Neuronal stem cell (in vitro differentiated cells): ENCODE measurements around the gene TLE3.

Experiments
- DNase-seq: peaks from one replicate; pipeline ENCODE4 v3.0.0-alpha.2; 2013; ENCODE audit warnings: low spot score
- H2AFZ ChIP-seq: one replicate; pipeline ENCODE4 v1.6.1; 2013; ENCODE audit warnings: mild to moderate bottlenecking, low read length, inconsistent platforms
- H2AK5ac ChIP-seq: 2 replicates; pipeline ENCODE4 v1.6.1; 2013; ENCODE audit warnings: low read depth, mild to moderate bottlenecking, inconsistent platforms, low read length, moderate library complexity, mixed read lengths
- H2BK120ac ChIP-seq: 2 replicates; pipeline ENCODE4 v1.6.1; 2013; ENCODE audit warnings: low read depth, mild to moderate bottlenecking, inconsistent platforms, low read length, moderate library complexity, mixed read lengths
- H2BK12ac ChIP-seq: one replicate; pipeline ENCODE4 v1.6.1; 2013; ENCODE audit warnings: low read length, inconsistent platforms
- H2BK15ac ChIP-seq: 2 replicates; pipeline ENCODE4 v1.6.1; 2013; ENCODE audit warnings: mild to moderate bottlenecking, low read length, inconsistent platforms, mixed read lengths
- H2BK5ac ChIP-seq: one replicate; pipeline ENCODE4 v1.6.1; 2013; ENCODE audit warnings: inconsistent platforms, mild to moderate bottlenecking, low read length, moderate library complexity
- H3K14ac ChIP-seq: one replicate; pipeline ENCODE4 v1.6.1; 2013; ENCODE audit warnings: low read length, inconsistent platforms
- H3K18ac ChIP-seq: 2 replicates; pipeline ENCODE4 v1.6.1; 2013; ENCODE audit warnings: low read length, inconsistent platforms
- H3K23ac ChIP-seq: 2 replicates; pipeline ENCODE4 v1.6.1; 2013; ENCODE audit warnings: low read depth, mild to moderate bottlenecking, mixed read lengths, low read length, inconsistent platforms; ENCODE audit not compliant: poor library complexity
- H3K27ac ChIP-seq: replicated peaks from 3 replicates; pipeline ENCODE4 v1.5.1; 2013; ENCODE audit warnings: low read length, inconsistent platforms
- H3K27me3 ChIP-seq, 3 experiments: 2 replicates each; pipeline ENCODE4 v1.6.1; 2013; ENCODE audit warnings: low read length in 3 of 3, mild to moderate bottlenecking in 2 of 3, inconsistent platforms in 1 of 3, low read depth in 1 of 3, mixed read lengths in 1 of 3, moderate library complexity in 1 of 3; ENCODE audit not compliant: control insufficient read depth in 3 of 3, insufficient read depth in 3 of 3
- H3K36me3 ChIP-seq, 2 donors: replicated peaks in 1 of 2; 2 replicates each; pipeline ENCODE4 v1.6.1; 2013; ENCODE audit warnings: low read length in 2 of 2; ENCODE audit not compliant: control insufficient read depth in 2 of 2, insufficient read depth in 2 of 2
- H3K4ac ChIP-seq: 2 replicates; pipeline ENCODE4 v1.6.1; 2013; ENCODE audit warnings: inconsistent platforms, mild to moderate bottlenecking, low read length, moderate library complexity
- H3K4me1 ChIP-seq, 2 donors: 1 replicate in 1 of 2; 2 replicates in 1 of 2; pipeline ENCODE4 v1.6.1; 2013; ENCODE audit warnings: low read length in 2 of 2, low read depth in 1 of 2; ENCODE audit not compliant: control insufficient read depth in 2 of 2, insufficient read depth in 1 of 2
- H3K4me2 ChIP-seq: one replicate; pipeline ENCODE4 v1.6.1; 2013; ENCODE audit warnings: mild to moderate bottlenecking, low read length, inconsistent platforms; ENCODE audit not compliant: insufficient read depth, poor library complexity, severe bottlenecking
- H3K4me3 ChIP-seq, 2 donors: 2 replicates each; pipeline ENCODE4 v1.5.1; 2013; ENCODE audit warnings: low read length in 2 of 2, mild to moderate bottlenecking in 2 of 2, inconsistent platforms in 1 of 2, moderate library complexity in 1 of 2
- H3K79me1 ChIP-seq: one replicate; pipeline ENCODE4 v1.6.1; 2013; ENCODE audit warnings: low read depth, mild to moderate bottlenecking, inconsistent platforms, low read length, moderate library complexity
- H3K9ac ChIP-seq: one replicate; pipeline ENCODE4 v1.6.1; 2013; ENCODE audit warnings: mild to moderate bottlenecking, low read depth, low read length, inconsistent platforms; ENCODE audit not compliant: poor library complexity
- H3K9me3 ChIP-seq, 2 donors: replicated peaks in 1 of 2; 2 replicates each; pipeline versions ENCODE3 to v1.6.1; 2013; ENCODE audit warnings: low read length in 2 of 2, mild to moderate bottlenecking in 2 of 2, inconsistent platforms in 1 of 2, low read depth in 1 of 2, mixed read lengths in 1 of 2, moderate library complexity in 1 of 2; ENCODE audit not compliant: control insufficient read depth in 2 of 2, insufficient read depth in 1 of 2
- H4K8ac ChIP-seq: one replicate; pipeline ENCODE4 v1.6.1; 2013; ENCODE audit warnings: low read depth, mild to moderate bottlenecking, inconsistent platforms, low read length, moderate library complexity
- H4K91ac ChIP-seq: one replicate; pipeline ENCODE4 v1.6.1; 2013; ENCODE audit warnings: low read length, low read depth, mild to moderate bottlenecking, inconsistent platforms; ENCODE audit not compliant: poor library complexity
- WGBS, 2 donors: extraction: QIAGEN DNeasy Blood & Tissue Kit; methylation state at CpG; one replicate each; pipeline ENCODE4 v1.1.7; 2013; ENCODE audit warnings: missing lambda C conversion rate in 2 of 2, mixed read lengths in 1 of 2; ENCODE audit not compliant: insufficient read length in 2 of 2, insufficient replicate concordance in 1 of 2; ENCODE audit errors: extremely low coverage in 2 of 2; 5-methylcytosine and 5-hydroxymethylcytosine counted together

TLE3 gene

DNA sequence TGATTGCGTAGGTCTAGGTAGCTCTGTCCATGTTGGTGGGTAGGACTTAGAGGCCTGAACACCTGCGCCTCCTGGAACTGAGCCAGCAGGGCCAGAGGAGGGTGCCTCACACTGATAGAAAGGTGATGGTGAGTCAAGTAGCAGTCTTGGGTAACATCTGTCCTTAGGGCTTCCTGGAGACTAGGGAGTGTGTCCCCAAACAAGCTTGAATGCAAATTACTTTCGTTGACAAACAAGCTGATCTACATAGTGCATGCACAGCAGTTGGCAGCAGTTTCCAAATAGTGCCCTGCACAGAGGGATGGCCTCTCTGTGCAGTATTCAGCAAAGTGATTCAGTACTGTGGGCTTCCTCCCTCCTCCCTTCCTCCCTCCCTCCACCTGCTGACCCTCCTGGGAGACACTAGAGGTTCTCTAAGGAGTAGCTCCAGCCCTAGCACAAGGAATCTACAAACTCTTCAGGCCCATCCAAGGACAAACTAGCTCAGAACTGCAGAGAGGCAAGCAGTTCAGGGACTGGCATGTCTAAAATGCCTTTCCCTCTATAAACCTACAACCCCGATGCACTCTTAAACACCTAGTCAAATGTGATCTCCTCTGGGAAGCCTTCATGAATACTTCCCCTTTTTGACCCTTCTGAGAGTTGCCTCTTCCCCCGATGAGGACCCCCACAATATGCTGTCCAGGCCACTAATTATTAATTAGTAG, 61.0 kb downstream of the TLE3 start:
- peaks cover 0 to 3% of the 10 kb centered on the region in 2 donors for H3K9me3 ChIP-seq
- H3K4me1 ChIP-seq, result peaks cover 0 to 12% of the 10 kb centered on the region in 2 donors
- H3K4me2 ChIP-seq, result no peak overlapping the region
- H2AK5ac ChIP-seq, result no peak overlapping the region
- no peaks in the 10 kb centered on the region for H3K36me3 ChIP-seq
- no peak overlapping the region for H3K27ac ChIP-seq
- no peak overlapping the region for H4K91ac ChIP-seq
- H2AFZ ChIP-seq, result no peak overlapping the region
- H3K79me1 ChIP-seq, result no peaks in the 10 kb centered on the region
- no peak overlapping the region for H3K4ac ChIP-seq
- no CpG with 5 or more reads among the region's 5 CpGs for WGBS, 2 donors
- no peak overlapping the region for H3K4me3 ChIP-seq
- no peak overlapping the region for H3K18ac ChIP-seq
- H3K9ac ChIP-seq, result no peak overlapping the region
- H3K14ac ChIP-seq, result peak overlapping the region; percentile 31
- H3K23ac ChIP-seq, result peak overlapping the region; percentile 8
- H2BK120ac ChIP-seq, result no peak overlapping the region
- H4K8ac ChIP-seq, result no peak overlapping the region
- no peak overlapping the region for H2BK12ac ChIP-seq
- DNase-seq, result no peak
- H2BK5ac ChIP-seq, result no peak overlapping the region
- peaks cover 0 to 35% (median 0%) of the 10 kb centered on the region in 3 experiments for H3K27me3 ChIP-seq
- no peak overlapping the region for H2BK15ac ChIP-seq

DNA sequence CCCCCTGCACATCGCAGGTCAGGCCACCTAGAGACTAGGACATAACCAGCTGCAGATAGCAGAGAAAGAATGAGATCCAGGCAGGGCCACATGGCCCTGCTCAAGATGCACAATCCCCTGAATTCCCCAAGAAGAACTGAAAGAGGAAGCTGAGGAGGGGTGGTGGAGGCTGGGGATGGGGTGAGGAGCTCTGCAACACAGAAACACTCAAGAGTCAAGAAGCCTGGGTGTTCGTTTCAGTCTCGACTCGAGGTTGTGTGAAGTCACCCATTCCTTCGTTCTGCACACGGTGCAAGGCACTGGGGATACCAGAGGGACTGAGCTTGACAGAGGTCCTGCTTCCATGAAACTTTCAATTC, 62.0 kb downstream of the TLE3 start:
- Histone ChIP-seq H2AFZ (no peak overlapping the region), H3K23ac (no peak overlapping the region), H3K79me1 (no peaks in the 10 kb centered on the region), H3K36me3 (no peaks in the 10 kb centered on the region), H3K4me1 (peaks cover 0 to 15% of the 10 kb centered on the region in 2 donors), H3K14ac (no peak overlapping the region), H3K18ac (no peak overlapping the region), H3K9me3 (peaks cover 0 to 3% of the 10 kb centered on the region in 2 donors), H3K4ac (no peak overlapping the region), H2BK15ac (no peak overlapping the region), H3K4me3 (no peak overlapping the region), H2BK5ac (no peak overlapping the region), H3K27me3 (peaks cover 0 to 42% (median 0%) of the 10 kb centered on the region in 3 experiments), H2BK12ac (no peak overlapping the region), H3K27ac (no peak overlapping the region), H4K8ac (no peak overlapping the region), H4K91ac (no peak overlapping the region), H2AK5ac (no peak overlapping the region), H3K9ac (no peak overlapping the region), H3K4me2 (no peak overlapping the region), H2BK120ac (no peak overlapping the region)
- DNase-seq, result no peak
- WGBS, 2 donors, result no CpG with 5 or more reads among the region's 6 CpGs

DNA sequence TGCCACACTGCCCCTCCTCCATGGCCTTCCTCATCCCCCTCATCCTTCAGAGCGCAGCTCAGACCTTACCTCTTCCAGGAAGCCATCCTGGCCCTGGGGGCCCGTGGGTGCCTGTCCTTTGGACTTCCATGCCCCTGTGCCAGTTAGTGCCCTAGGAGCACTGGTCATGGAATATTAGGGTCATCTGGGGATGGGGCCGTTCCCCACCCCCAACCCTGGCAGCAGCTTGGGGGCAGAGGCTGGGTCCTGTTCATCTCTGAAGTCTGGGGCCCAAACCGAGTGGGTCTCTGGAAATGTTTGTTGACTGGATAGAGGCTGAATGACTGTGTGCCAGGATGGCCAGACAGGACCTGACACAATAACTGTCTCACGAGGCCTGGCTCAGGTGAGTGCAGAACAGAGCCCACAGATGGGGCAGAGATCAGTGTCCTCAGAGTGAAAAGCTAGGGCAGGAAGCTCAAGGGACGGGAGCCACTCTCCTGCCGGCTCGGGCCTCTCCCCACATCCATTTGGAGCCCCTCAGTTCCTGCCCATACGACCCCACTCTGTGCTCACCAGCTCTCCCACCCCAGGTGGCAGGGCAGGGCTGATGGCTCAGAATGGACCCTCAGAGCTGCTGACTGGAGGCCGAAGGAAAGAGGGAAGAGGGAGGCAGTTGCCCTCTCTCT, 62.5 kb downstream of the TLE3 start:
- no CpG with 5 or more reads among the region's 10 CpGs for WGBS, 2 donors
- Histone ChIP-seq H3K27me3 (peaks cover 0 to 45% (median 0%) of the 10 kb centered on the region in 3 experiments), H2AK5ac (peak overlapping the region; percentile 72), H3K9ac (no peak overlapping the region), H2BK5ac (peak overlapping the region; percentile 39), H2BK120ac (peak overlapping the region; percentile 13), H3K79me1 (no peaks in the 10 kb centered on the region), H3K4me2 (no peak overlapping the region), H4K91ac (no peak overlapping the region), H2BK12ac (no peak overlapping the region), H3K18ac (peak overlapping the region; percentile 45), H4K8ac (no peak overlapping the region), H3K23ac (no peak overlapping the region), H2AFZ (no peak overlapping the region), H3K36me3 (no peaks in the 10 kb centered on the region), H3K9me3 (no peaks in the 10 kb centered on the region), H3K4me3 (no peak overlapping the region), H3K4me1 (peaks cover 0 to 15% of the 10 kb centered on the region in 2 donors), H2BK15ac (peak overlapping the region; percentile 77), H3K4ac (no peak overlapping the region), H3K14ac (no peak overlapping the region), H3K27ac (no peak overlapping the region)
- no peak for DNase-seq

DNA sequence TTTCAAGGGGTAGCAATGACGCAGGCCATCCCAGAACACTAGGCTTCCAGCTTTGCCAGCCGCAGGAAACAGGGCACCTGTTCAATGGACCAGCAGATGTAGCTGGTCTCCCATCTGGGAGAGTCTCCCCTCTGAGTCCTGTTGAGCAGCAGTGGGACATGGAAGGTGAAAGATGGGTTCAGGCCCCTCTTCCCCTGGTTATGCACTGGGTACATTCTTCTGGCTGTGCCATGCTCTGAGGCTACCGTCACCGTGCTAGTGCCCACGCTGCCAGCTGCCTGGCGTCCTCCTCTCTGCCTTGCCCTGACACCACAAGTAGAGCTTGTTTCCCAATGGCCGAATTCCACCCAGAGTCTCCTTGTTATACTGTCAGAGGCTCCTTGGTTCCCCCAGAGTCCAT, 63.1 kb downstream of the TLE3 start:
- Histone ChIP-seq H3K27ac (no peak overlapping the region), H2BK120ac (no peak overlapping the region), H3K4me3 (no peak overlapping the region), H3K4me2 (no peak overlapping the region), H2BK15ac (peak overlapping the region; percentile 77), H3K27me3 (peaks cover 0 to 50% (median 0%) of the 10 kb centered on the region in 3 experiments), H3K4ac (no peak overlapping the region), H4K91ac (no peak overlapping the region), H2AFZ (no peak overlapping the region), H3K79me1 (no peaks in the 10 kb centered on the region), H2AK5ac (peak overlapping the region; percentile 72), H3K14ac (no peak overlapping the region), H3K36me3 (no peaks in the 10 kb centered on the region), H3K18ac (peak overlapping the region; percentile 45), H3K9me3 (no peaks in the 10 kb centered on the region), H2BK5ac (peak overlapping the region; percentile 39), H4K8ac (no peak overlapping the region), H2BK12ac (no peak overlapping the region), H3K23ac (no peak overlapping the region), H3K4me1 (peaks cover 0 to 15% of the 10 kb centered on the region in 2 donors), H3K9ac (no peak overlapping the region)
- no CpG with 5 or more reads among the region's 7 CpGs for WGBS, 2 donors
- no peak for DNase-seq
